GM21515 (cell line): ENCODE measurements around the gene SPECC1L.

Experiments
- ATAC-seq: cut with Tn5 transposase; IDR thresholded peaks from one replicate; pipeline ENCODE4 v1.9.1; 2021; ENCODE audit not compliant: unreplicated experiment

SPECC1L gene

DNA sequence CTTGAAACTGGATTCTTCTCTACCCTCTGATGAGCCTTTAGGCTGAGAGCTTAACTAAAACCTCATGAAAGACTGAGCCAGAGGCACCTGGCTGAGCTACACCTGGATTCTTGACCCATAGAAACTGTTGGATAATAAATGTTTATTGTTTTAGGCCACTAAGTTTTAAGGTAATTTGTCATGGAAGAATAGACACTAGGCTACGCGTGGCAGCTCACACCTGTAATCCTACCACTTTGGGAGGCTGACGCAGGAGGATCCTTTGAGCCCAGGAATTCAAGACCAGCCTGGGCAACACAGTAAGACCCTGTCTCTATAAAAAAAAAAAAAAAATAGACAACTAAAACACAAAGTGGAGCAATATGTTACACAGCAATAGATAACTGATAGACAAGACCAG is 195.3 kb downstream of the SPECC1L start:
- ATAC-seq = no peak

DNA sequence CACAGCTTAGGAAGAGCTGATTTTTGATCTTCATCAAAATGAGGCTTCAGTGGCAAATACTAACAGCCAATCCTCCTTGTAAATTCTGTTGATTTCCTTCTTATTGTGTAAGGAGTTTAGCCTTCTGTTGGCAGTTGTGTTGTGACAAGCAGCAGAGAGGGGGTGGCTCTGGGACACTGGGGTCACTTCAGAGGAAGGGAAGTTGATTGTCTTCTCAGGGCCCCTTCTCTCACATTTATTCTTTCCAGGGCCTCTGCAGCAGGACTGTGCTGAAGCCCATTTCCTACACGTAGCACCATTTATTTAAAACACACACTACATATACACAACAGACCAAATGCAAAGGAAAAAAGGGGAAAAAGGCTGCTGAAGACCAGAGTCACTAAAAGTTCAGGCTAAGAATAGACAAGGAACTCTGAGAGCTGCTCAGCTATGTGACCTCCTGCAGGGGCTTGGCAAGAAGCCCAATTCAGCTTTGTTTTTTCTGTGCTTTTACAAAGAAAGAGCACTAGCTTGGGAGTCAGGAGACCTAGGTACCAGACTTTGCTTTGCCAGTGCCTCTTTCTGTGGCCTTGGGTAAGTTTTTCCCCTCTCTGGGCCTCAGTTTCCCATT is 196.2 kb downstream of the SPECC1L start:
- ATAC-seq = no peak

DNA sequence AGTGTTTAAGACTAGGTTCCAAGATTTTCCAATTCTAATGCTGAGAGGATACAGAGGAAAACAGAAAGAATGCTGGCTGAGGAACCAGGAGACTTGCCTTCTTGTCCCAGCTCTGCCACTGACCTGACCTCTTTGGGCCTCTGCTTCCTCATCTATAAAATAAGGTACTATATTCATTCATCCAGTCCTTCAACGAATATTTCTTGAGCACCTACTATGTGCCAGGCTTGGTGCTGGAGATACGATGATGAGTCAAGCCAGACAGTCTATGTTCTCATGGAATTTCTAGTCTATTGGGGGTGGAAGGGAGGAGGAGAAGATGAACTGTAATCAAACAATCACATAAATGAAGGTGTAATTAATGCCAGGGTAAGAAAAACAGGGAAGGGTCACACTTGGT is 196.7 kb downstream of the SPECC1L start:
- ATAC-seq = no peak
